AG09319 (cell line): Measurements from ENCODE around the gene IRF2BPL.

Experiments used
- DNase-seq: peaks from one replicate; pipeline ENCODE4 v3.0.0-alpha.2; 2010; ENCODE audit warnings: low read depth; ENCODE audit errors: extremely low read depth
- TF ChIP-seq, protein P1 (sequence below): IDR thresholded peaks from 2 replicates; pipeline ENCODE4 v1.5.1; 2011; ENCODE audit warnings: low read depth, mild to moderate bottlenecking, inconsistent platforms, low read length, moderate library complexity

IRF2BPL gene

DNA sequence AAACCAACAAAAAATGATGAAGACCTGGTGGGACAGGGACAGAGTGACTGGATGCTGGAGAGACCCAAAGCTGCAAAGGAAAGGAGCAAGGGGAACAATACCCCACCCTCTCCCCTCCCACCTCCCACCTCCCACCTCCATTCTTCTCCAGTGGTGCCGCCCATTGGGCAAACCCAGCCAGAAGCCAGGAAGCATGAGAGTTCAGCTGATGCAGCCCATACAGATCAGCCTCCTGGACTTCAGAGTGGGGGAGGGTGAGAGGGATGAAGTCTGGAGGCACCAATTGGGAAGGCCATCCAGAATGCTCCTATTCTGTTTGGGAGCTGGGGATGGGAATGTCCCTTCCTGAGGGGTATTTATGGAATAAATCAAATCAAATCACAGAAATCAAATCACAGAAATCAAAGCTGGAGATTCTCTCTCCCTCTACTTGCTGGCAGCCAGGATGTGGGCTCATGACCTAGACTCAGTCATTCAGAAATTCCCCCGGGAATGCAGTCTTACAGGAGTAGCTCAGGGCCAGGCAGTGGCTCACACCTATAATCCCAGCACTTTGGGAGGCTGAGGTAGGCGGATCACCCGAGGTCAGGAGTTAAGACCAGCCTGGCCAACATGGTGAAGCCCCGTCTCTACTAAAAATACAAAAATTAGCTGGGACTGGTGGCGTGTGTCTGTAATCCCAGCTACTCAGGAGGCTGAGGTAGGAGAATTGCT, 31.1 kb downstream of the IRF2BPL start:
- no peak for DNase-seq
- TF ChIP-seq, protein P1, sequence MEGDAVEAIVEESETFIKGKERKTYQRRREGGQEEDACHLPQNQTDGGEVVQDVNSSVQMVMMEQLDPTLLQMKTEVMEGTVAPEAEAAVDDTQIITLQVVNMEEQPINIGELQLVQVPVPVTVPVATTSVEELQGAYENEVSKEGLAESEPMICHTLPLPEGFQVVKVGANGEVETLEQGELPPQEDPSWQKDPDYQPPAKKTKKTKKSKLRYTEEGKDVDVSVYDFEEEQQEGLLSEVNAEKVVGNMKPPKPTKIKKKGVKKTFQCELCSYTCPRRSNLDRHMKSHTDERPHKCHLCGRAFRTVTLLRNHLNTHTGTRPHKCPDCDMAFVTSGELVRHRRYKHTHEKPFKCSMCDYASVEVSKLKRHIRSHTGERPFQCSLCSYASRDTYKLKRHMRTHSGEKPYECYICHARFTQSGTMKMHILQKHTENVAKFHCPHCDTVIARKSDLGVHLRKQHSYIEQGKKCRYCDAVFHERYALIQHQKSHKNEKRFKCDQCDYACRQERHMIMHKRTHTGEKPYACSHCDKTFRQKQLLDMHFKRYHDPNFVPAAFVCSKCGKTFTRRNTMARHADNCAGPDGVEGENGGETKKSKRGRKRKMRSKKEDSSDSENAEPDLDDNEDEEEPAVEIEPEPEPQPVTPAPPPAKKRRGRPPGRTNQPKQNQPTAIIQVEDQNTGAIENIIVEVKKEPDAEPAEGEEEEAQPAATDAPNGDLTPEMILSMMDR: no peak

DNA sequence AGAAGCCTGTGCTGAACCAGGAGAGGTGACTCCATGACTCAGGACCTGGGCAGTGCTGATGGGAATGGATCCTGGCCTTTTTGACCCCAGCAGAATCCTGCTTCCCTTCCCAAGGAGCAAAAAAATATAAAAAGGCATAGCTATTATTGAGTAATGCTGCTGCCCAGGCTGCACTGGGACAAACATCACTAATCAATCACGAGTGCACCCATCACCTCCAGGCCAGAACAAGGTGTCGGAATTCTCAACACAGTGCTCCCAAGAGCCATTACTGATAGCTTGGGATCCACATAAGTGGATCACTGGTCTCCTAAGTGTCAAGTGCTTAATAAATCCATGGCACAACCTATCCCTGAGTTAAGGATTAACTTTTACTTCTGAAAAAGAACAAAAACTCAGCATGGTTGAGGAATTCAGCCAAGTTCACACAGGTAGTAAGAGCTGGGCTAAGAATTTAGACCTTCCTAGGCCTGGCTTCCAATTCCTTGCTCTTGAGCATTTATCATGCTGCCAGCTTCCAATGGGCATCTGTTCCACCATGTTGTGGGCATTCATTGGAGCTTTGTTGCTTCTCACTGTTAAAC, 31.9 kb downstream of the IRF2BPL start:
- DNase-seq: no peak
- TF ChIP-seq, protein P1: no peak

DNA sequence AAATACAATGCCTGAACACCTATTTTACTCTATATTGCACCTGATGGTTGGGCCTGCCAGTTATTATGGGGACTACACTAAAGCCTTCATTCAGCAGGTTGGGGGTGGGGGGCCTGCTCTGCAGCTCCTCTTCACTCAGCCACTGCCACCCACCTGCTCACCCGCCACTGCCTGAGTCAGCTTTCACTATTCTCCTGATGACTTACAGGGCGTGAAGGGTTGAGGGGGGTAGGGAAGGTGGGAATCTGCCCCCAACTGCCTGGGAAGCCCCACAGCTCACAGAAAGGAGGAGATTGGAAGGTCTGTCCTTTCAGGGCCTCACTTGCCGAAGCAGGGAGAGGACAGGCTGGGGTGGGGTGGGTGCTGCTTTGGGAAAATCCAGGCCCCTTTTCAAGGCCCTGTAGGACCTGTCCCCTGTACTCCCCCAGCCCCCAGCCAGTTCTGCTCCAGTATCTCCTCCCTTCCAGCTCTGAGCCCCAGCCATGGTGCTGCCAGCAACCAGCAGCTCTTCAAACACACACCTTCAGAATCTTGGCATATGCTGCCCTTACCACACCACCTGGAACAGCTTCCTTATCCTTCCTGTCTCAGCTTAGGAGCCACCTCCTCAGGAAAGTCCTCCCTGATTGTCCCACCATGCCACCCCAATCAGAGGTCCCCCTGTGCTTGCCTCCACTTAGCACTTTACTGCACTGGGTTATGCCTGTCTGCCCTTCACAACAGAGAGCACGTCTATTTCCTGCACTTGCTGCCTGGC, 33.1 kb downstream of the IRF2BPL start:
- DNase-seq: no peak
- TF ChIP-seq, protein P1: no peak

DNA sequence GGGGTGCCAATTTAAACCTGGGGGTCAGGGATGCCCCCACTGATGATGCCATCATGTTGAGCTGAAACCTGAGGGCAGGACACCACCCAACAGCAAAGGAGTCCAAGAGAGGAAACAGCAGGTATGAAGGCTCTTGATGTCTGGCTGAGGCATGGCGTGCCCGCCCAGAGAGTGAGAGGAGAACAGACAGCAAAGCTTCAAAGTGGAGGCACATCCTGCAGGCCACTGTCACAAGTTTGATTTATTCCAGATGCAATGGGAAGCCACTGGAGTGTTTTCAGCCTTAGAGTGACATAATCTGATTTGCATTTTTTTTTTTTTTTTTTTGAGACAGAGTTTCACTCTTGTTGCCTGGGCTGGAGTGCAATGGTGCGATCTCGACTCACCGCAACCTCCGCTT, 34.8 kb downstream of the IRF2BPL start:
- no peak for DNase-seq
- TF ChIP-seq, protein P1: no peak

DNA sequence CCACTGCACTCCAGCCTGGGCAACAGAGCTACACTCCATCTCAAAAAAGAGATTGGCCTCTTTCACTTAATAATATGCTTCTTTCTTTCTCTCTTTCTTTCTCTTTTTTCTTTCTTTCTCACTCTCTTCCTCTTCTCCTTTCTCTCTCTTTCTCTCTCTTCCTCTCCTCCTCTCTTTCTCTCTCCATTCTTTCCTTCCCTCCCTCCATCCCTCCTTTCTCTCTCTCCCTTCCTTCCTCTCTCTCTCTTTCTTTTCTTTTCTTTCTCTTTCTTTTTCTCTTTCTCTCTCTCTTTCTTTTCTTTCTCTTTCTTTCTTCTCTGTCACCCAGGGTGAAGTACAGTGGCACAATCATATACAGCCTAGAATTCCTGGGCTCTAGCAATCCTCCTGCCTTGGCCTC, 38.4 kb downstream of the IRF2BPL start:
- TF ChIP-seq, protein P1: no peak

DNA sequence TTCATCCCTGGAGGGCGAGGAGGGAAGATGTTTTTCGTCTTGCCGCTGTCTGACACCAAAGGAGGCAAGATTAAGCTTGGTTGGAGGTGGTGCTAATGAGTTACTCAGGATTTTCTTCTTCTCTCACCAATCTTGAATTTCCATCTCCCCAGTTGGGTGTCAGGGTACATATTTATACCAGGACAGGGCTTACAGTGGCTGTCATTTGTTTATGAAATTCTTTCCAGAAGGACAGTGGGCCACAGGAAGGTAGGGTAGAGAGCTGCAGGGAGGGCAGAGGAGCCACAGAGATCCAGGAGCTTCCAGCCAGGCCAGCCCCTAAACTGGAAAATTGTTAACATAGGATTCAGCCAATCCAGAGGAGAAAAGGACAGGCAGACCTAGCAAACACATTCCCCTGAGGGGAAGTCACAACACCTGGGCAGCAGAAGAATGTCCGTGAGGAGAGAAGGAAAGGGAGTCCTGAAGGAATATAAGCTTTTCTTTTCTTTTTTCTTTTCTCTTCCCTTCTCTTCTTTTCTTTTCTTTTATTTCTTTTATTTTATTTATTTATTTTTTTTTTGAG, 40.5 kb downstream of the IRF2BPL start:
- DNase-seq: no peak
- TF ChIP-seq, protein P1: no peak

More for the DNA sequence above, 38.4 kb downstream of the IRF2BPL start:
- no peak for DNase-seq

DNA sequence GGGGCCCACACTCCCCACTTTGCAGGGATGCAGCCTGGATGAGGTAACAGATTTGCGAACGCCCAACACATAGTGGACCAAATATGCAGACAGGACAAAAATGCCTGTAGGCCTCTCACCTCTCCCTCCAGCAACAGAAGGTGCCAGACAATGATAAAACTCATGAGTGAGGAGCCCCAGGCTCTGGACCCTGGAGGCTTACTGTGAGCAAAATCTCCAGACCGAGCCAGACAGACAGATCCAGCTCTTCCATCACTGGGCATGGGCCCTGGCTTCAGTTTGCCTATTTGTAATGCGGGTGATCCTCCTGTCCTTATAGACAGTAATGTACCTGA, 42.3 kb downstream of the IRF2BPL start:
- DNase-seq: no peak
- TF ChIP-seq, protein P1: no peak
